Inflammatory macrophage treated with lipopolysaccharide for 4 hours (primary cell): ENCODE data around the gene SIRT3.
"Not testable (repeated sequence)": the region's sequence is repeated elsewhere in the genome, so short reads cannot be mapped to it uniquely, and the experiment has no call there.

Source experiments
- DNase-seq: peaks from one replicate; pipeline ENCODE4 v3.0.0-alpha.2; 2020

Gene SIRT3

DNA sequence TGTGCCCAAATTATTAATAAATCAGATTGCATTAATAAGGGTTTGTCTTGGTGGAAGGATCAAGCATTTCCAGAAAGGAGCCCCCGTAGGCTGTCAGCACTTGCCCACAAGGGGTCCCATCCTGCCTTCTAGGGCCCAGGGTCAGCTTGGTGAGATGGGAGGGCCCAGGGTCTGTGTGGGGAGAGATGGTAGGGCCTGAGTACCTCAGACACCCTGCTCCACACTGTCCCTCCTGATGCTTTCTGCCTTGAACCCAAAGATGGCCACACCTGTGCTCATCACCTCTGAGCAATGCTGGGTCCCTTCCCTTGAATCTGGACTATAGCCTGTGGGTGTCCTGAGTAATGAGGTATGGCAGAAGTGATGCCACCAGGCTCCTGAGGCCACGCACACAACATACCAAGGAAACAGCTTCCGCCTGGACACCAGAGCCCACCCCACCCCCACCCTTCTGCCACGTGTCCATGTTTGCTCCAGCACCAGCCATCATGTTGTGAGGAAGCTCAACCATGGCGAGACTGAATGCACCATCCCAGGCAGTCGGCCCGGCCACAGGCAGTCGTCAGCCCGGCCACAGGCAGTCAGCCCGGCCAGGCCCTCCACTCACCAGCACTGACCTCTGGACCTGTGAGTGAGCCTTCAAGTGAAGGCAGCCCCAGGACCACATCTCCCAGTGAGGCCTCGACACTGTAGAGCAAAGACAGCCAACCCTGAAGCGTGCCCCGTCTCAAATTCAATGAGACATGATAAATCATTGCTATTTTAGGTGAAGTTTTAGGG lies 35.7 kb downstream of the SIRT3 start:
- no peak for DNase-seq

DNA sequence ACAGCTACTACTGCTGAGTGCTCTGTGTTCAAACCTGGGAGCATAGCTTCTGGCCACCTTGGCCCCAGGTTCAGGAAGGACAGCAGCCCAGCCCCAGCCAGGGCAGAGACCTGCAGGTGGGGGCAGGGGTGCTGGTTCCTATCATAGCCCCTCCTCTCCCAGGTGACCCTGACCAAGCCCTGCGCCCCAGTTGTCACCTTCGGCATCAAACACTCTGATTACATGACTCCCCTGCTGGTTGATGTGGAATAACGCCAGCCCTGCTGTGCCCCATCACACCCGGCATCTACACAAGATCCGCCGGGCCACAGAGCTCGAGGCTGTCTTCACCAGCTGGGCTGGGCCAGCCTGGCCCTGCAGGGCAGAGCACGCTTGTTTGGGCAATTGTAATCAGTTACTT lies 36.4 kb downstream of the SIRT3 start:
- DNase-seq: no peak

DNA sequence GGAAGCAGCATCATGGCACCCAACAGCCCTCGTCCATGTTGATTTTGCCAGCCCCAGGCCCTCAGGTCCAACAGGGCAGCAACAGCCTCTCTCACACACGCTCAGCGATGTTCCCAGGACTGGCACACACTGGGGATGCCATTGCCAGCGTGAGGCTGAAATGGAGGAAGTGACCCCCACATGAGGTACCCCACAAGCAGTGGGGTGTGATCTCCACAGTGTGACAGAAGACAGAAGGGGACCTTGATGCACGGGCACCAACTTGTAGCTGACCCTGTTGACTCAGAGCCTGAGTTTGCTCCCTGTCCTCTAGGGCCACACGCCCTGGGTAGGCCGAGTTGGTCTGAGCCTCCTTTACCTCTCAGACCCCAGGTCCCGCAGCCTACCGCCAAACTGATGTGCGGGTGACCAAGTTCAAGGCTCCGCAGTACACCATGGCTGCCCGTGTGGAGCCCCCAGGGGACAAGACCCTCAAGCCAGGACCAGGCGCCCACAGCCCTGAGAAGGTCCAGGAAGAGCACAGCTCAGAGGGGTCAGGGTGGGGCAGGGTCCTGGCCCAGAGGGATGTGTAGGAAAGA lies 37.0 kb downstream of the SIRT3 start:
- DNase-seq: no peak

- DNase-seq: no peak
Observed at GRCh38 chr11:198236-198806, 37.8 kb downstream of the SIRT3 start.

- DNase-seq: no peak
Observed at GRCh38 chr11:197741-198235, 38.4 kb downstream of the SIRT3 start.

DNA sequence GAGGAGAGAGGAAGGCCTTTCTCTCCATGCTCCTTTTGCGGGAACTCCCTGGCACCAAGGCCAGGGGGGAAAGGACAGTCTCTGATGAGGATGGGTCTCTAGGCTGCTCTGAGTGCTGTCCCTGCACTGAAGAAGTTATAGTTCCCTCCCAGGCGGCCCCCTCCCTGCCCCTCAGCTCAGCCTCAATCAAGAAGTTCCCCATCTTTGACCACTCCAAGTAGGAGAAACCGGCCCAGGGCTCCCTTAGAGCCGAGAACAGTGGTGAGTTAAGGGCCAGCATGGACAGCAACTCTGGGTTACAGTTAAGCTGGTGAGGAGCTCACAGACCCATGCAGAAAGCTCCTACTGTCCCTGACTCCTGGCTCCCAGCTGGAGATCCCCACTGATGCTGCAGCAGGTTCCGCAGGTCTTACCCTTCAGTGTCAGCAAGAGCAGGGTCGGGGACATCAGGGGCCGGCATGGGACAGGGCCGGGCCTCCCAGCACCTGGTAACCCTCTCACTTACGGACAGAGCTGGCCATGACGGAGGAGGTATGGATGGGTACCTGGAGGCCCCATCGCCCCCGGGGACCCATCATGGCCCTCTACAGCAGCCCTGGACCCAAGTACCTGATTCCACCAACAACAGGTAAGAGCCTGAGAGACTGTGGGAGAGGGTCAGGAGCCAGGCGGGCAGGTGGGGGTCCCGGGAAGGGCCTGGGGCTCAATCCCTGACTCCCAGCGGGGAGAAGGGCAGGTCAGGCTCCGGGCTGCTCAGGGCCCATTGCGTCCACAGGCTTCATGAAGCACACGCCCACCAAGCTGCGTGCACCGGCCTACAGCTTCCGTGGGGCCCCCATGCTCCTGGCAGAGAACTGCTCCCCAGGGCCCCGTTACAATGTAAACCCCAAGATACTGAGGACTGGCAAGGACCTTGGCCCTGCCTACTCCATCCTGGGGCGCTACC lies 39.1 kb downstream of the SIRT3 start:
- DNase-seq: no peak

GRCh38 chr11:193481-193880 lies 42.7 kb downstream of the SIRT3 start:
- not testable (repeated sequence) for DNase-seq

DNA sequence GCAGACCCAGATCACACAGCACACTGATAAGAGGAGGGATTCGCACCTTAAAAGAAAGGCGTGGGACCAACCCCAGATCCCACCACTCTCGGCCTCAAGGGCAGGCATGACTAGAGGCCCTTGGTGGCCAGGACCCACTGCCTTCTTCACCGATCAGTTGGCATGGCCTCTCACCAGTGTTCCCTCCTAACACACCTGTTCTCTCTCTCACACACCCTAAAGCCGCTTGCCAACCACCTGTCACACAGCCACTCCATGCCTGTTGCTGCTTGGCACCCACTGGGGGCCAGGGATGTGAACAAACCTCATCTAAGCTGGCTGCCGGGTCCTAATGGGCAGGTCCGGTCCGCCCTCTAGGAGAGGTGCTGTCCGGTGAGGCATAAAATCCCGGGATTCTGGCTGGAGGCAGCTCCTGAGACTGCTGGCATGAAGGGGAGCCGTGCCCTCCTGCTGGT lies 43.4 kb downstream of the SIRT3 start, which contains the start of gene SCGB1C1:
SCGB1C1 (plus strand) TSS at position 405 of the 455 bp plus-strand sequence; CDS start at position 427, 22 bp downstream.
- not testable (repeated sequence) for DNase-seq

GRCh38 chr11:191490-192478 lies 44.4 kb downstream of the SIRT3 start:
- not testable (repeated sequence) for DNase-seq

DNA sequence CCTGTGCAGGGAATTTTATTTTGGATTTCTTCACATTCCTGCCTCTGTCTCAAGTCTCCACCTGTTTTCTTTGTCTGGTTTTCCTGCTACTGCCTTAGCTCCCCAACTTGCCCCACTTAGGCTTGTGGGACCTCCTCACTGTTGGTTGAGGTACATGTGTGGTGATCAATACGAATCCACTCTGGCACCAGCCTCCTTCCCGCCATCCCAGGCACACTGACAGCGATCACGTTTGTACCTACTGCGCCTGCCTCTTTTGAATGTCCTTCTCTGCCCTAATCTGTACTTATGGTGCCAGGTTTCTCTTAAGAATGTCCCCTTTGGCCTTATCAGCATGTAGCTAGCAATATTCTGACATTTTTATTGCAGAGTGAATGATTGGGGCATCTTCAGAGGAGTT lies 45.6 kb downstream of the SIRT3 start:
- not testable (repeated sequence) for DNase-seq

DNA sequence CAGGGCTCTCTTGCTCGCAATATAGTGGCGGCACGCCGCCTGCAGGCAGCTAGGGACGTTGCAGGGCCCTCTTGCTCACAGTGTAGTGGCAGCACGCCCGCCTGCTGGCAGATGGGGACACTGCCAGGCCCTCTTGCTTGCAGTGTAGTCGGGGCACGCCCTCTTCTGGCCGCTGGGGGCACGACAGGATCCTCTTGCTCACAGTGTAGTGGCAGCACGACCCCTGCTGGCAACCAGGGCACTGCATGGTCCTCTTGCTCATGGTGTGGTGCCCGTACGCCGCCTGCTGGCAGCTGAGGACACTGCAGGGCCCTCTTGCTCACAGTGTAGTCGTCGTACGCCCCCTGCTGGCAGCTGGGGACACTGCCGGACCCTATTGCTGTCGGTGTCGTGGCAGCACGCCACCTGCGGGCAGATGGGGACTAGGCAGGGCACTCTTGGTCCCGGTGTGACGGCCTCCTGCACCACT lies 46.3 kb downstream of the SIRT3 start:
- not testable (repeated sequence) for DNase-seq

DNA sequence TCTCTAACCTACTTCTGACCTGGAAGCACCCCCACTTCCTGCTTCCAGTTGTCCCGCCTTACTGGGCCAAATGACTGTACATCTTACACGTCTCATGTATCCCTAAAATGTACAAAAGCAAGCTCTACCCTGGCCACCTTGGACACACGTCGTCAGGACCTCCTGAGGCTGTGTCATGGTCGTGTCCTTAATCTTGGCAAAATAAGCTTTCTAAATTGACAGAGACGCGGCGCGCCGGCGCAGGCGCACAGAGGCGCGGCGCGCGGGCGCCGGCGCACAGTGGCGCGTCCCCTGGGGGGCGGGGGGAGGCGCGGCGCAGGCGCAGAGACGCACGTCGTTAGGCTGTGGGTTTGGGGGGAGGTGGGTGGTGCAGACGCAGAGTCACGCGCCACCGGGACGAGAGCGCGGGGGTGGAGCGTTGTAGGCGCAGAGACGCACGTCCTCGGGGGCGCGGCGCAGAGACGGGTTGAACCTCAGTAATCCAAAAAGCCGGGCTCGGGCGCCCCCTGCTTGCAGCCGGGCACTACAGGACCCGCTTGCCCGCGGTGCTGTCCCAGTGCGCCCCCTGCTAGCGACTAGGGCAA lies 46.9 kb downstream of the SIRT3 start:
- DNase-seq: not testable (repeated sequence)

DNA sequence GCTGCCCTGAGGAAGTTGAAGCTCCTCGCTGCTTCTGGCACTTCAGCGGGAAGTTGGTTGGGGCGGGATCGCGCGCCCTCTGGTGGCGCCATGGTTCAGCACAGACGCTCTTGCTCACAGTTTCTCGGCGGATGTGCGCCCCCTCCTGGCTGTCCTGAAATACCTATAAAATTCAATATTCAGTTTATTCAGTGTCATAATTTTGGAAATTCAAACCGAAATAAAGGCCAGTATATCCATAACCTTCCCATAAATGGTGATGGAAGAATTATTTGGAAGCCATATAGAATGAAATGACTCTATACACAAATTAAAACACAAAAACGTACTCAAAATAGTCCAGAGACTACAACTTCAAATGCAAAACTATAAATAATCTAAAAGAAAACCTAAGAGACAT lies 55.9 kb downstream of the SIRT3 start:
- not testable (repeated sequence) for DNase-seq
